Measurements from ENCODE around the gene SLC35F4. TPM values are rescaled to one million over a fixed set of nuclear protein-coding genes. Genes with fewer than 3 reads are reported as not detected.

The SLC35F4 gene
- total and polyA plus RNA-seq, 2 of the 4 experiments (the other 2 are of a cell fraction): not detected

GRCh38 chr14:57692671-57693070 lies 173.2 kb downstream of the SLC35F4 start:
- Histone ChIP-seq H2BK15ac (ENCODE audit: low read depth, low read length) (no peak overlapping the region), H2BK20ac (ENCODE audit: low read depth, low read length) (no peak overlapping the region), H3K36me3 (ENCODE audit: control insufficient read depth, insufficient read depth, low read length) (no peaks in the 10 kb centered on the region), H3K56ac (ENCODE audit: extremely low read depth, insufficient read depth, low read length) (no peak overlapping the region), H4K5ac (ENCODE audit: low read depth, low read length) (no peak overlapping the region), H3K4me3 (ENCODE audit: insufficient read depth, low read depth, low read length) (no peak overlapping the region), H3K9me1 (ENCODE audit: insufficient read depth, low read length) (no peaks in the 10 kb centered on the region), H3K9me3 (ENCODE audit: control insufficient read depth, insufficient read depth, low read length) (no peaks in the 10 kb centered on the region), H3K23ac (ENCODE audit: low read depth, low read length) (no peak overlapping the region), H4K8ac (ENCODE audit: low read depth in 2 of 2, low read length in 2 of 2) (no peak overlapping the region), H3K14ac (replicated peaks; ENCODE audit: low read depth, low read length) (no peak overlapping the region), H4K20me1 (ENCODE audit: insufficient read depth, low read length) (no peaks in the 10 kb centered on the region), H2AK5ac (ENCODE audit: low read depth, low read length) (no peak overlapping the region), H3K18ac (ENCODE audit: low read depth, low read length) (no peak overlapping the region), H3K4ac (ENCODE audit: low read depth, low read length) (no peak overlapping the region), H3K79me1 (ENCODE audit: low read depth in 1 of 2, low read length in 2 of 2) (no peaks in the 10 kb centered on the region), H3K27ac (ENCODE audit: insufficient read depth, low read length) (no peak overlapping the region), H3K4me1 (ENCODE audit: control insufficient read depth, insufficient read depth, low read length) (no peaks in the 10 kb centered on the region), H3K9ac (ENCODE audit: low read depth, low read length) (no peak overlapping the region), H2BK120ac (ENCODE audit: low read depth, low read length) (no peak overlapping the region), H4K91ac (ENCODE audit: insufficient read depth, low read depth, low read length) (no peak overlapping the region), H2BK5ac (ENCODE audit: low read depth, low read length, poor library complexity, severe bottlenecking) (no peak overlapping the region), H2AFZ (replicated peaks; ENCODE audit: low read length, poor library complexity) (no peak overlapping the region), H3K4me2 (ENCODE audit: low read depth, low read length) (no peak overlapping the region), H2AK9ac (replicated peaks; ENCODE audit: low read depth, low read length, poor library complexity) (no peak overlapping the region), H3K27me3 (ENCODE audit: control insufficient read depth, insufficient read depth, low read length) (no peaks in the 10 kb centered on the region)
- dilution Hi-C loops (cut with HindIII; ENCODE audit: low sequenced_read_pairs, unreplicated experiment) (no loop called here), intact Hi-C loops (cut with micrococcal nuclease) (loop anchor here (2.0 kb wide), 1 partner anchor 380 kb away; no protein-coding TSS in a partner anchor), in situ Hi-C loops (cut with MboI; ENCODE audit: low sequenced_read_pairs) (no loop called here)
- peak; percentile 34 for DNase-seq
- ChIA-PET POLR2A (ENCODE audit: unreplicated experiment) (no interaction called here), CTCF (interaction anchor here (0.6 to 1.0 kb wide), 3 partner anchors 12 to 471 kb away, joined by 3 to 6 read pairs (median 4); no protein-coding TSS in a partner anchor)
- no peak; the same call in 1 of the 2 replicates for ATAC-seq (ENCODE audit: low read depth)
- no TSS peak for BruUV-seq (replicated peaks)
- TF ChIP-seq SMC3 (IDR thresholded peaks at IDR 0.05; ENCODE audit: low read depth, low read length): peak; percentile 41
- TF ChIP-seq RAD21 (IDR thresholded peaks at IDR 0.05; ENCODE audit: low read length): peak; percentile 51
- no peak for TF ChIP-seq RCOR1 (IDR thresholded peaks at IDR 0.05; ENCODE audit: insufficient replicate concordance, low read length)
- TF ChIP-seq MAFK (IDR thresholded peaks at IDR 0.05; ENCODE audit: low read depth, low read length): no peak
- TF ChIP-seq MXI1 (IDR thresholded peaks at IDR 0.05; ENCODE audit: borderline replicate concordance, low read depth, low read length): no peak
- TF ChIP-seq BHLHE40 (IDR thresholded peaks at IDR 0.05; ENCODE audit: low read depth, low read length): no peak
- TF ChIP-seq CTCF (conservative IDR thresholded peaks at IDR 0.05; ENCODE audit: low read depth, low read length): peak; percentile 48
- no peak for TF ChIP-seq POLR2A (IDR thresholded peaks at IDR 0.05; ENCODE audit: low read depth, low read length)
